Fibroblast of mammary gland (primary cell): ENCODE results near the gene MED31.

ENCODE experiments used
- DNase-seq: peaks from one replicate; pipeline ENCODE4 v3.0.0-alpha.2; 2010; ENCODE audit warnings: low read depth
- H3K4me3 ChIP-seq: 2 replicates; pipeline ENCODE4 v1.5.1; 2011; ENCODE audit warnings: low read depth, mild to moderate bottlenecking, low read length, moderate library complexity; ENCODE audit not compliant: control insufficient read depth
- TF ChIP-seq, protein P1 (sequence below): conservative IDR thresholded peaks from 2 replicates; pipeline ENCODE4 v1.5.1; 2011; ENCODE audit warnings: low read depth, low read length, inconsistent platforms; ENCODE audit not compliant: control insufficient read depth, insufficient read depth

The MED31 gene

GRCh38 chr17:6642592-6642991 lies 8.8 kb downstream of the MED31 start:
- peak; percentile 28 for DNase-seq
- TF ChIP-seq, protein P1, sequence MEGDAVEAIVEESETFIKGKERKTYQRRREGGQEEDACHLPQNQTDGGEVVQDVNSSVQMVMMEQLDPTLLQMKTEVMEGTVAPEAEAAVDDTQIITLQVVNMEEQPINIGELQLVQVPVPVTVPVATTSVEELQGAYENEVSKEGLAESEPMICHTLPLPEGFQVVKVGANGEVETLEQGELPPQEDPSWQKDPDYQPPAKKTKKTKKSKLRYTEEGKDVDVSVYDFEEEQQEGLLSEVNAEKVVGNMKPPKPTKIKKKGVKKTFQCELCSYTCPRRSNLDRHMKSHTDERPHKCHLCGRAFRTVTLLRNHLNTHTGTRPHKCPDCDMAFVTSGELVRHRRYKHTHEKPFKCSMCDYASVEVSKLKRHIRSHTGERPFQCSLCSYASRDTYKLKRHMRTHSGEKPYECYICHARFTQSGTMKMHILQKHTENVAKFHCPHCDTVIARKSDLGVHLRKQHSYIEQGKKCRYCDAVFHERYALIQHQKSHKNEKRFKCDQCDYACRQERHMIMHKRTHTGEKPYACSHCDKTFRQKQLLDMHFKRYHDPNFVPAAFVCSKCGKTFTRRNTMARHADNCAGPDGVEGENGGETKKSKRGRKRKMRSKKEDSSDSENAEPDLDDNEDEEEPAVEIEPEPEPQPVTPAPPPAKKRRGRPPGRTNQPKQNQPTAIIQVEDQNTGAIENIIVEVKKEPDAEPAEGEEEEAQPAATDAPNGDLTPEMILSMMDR = no peak
- H3K4me3 ChIP-seq = no peak overlapping the region

DNA sequence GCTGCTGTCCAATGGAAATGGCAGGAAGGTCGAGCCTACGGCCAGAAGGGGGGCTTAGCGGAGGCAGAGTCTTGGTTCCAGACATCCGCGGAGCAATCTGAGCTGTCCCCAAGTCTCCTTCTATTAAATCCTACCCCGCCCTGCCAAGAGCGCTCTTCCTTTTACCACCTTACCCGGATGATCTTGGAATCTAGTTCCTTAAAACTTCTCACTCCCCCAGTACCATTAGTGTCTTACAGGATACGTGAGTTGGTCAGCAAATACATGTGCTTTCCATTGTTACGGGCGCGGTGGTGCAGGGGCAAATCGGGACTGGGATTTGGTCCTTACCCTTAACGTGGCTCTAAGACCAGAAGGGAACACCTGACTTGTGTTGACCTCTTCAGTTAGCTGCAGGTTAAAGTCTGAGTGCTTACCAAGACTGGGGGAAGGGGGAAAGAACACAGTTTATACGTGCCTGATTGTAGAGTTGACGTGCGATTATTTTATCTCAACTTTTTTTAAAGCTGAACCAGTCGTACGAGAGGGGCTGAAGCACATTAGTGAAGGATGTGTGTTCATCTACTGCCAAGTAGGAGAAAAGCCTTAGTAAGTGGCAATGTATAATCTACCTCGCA lies 10.1 kb downstream of the MED31 start:
- TF ChIP-seq, protein P1 = no peak
- DNase-seq = peak; percentile 38
- peak overlapping the region; percentile 94 for H3K4me3 ChIP-seq

DNA sequence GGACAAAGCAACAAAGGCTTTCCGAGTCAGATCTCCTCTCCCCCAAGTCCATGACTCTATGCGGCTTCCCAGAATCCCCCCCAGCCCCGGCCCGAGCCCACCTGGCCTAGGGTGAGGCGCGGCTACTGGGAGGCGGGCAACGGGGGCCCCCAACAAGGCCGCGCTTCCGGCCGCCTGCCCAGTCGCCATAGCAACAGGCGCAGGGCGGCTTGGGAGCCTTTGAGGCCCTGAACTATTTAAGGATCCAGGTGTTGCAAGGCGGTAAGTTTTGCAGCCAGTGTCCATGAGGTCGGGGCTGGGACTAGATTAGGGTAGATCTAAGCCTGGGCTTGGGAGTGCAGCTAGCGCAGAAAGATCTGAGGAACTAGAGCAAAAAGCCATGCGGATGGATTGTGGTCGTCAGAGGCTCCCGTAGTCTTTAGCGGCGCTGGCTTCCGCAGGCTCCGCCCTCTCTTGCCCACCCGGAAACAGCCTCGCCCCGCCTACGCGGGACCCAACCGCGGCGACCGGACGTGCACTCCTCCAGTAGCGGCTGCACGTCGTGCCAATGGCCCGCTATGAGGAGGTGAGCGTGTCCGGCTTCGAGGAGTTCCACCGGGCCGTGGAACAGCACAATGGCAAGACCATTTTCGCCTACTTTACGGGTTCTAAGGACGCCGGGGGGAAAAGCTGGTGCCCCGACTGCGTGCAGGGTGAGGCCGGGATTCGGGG lies 10.7 kb downstream of the MED31 start, which contains the start of the genes KIAA0753 and TXNDC17:
TSS of gene KIAA0753 (minus strand) at position 176 of the 711 bp plus-strand sequence. CDS start 5,608 bp downstream, outside the sequence.
TSS of gene TXNDC17 (plus strand) at position 525 of the 711 bp plus-strand sequence. CDS start at position 548, 23 bp downstream.
- H3K4me3 ChIP-seq = peak within 1 kb of the TSS; percentile 94
- TF ChIP-seq, protein P1 = no peak
- DNase-seq = peak; percentile 87

DNA sequence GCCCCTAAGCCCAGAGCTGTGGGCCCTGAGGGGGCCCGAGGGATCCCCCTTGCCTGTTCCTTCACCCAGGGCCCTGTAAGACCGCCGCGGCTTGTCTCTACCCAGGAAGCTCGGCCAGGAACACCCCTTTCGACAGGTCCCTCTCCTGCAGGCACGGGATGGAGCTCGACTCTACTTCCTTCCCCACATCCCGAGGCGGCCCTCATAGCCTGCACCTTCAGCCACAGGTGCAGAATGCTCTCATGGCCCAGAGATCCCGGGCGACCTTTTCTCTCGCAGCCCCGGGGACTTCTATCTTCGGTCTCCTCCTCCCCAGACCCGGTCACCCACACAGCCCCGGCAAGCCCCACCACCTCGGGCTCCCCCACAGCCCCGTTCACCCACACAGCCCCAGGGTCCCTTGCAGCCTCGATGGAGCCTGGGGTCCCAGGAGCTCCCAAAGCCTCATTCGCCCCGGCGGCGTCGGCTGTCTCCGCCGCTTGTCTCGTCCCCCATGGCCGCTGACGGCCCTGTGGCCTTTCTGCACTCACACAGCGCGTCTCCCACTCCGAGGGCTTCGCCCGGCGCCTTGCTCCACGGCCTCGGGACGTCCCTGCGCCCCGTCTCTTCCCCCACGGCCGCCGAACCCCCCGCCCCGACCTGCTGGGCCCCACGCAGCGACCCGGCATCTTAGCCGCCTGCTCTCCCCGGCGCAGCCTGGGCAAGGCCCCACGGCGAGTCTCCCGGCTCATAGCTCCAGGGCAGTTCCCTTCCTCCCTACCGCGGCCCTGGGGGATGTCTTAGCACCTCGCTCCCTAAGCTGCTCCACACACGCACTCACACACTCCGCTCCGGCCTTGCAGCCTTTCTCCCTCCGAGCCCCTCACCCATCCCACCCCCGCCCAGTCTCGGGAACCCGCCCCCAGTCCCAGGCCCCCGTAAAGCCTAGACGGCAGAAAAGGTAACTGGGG lies 11.5 kb downstream of the MED31 start:
- peak; percentile 28 for DNase-seq
- H3K4me3 ChIP-seq = peak overlapping the region; percentile 94
- TF ChIP-seq, protein P1 = no peak

DNA sequence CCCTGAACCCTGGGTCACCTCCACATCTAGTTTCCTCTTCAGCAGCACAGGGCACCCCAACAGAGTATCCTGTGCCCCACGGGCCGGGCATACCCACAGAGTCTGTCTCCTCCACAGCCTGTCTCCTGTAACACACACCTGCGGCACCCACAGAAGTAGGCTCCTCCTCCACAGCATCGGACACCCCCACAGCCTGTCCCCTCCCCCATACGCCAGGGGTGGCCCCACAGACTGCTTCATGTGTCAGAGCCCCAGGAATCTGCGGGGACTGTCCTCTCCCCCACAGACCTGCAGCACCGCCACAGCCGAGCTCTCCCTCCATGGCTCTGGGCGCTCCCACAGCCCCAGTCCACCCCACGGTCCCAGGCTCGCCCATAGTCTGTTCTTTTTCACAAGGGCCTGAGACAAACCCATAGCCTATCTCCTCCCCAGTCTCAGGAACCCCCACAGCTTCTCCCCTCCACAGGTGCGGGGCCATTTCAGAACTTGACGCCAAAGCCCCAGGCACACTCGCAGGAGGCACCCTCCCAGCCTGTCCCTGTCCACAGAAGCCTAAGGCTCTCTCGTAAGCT lies 12.3 kb downstream of the MED31 start:
- DNase-seq = no peak
- TF ChIP-seq, protein P1 = no peak

DNA sequence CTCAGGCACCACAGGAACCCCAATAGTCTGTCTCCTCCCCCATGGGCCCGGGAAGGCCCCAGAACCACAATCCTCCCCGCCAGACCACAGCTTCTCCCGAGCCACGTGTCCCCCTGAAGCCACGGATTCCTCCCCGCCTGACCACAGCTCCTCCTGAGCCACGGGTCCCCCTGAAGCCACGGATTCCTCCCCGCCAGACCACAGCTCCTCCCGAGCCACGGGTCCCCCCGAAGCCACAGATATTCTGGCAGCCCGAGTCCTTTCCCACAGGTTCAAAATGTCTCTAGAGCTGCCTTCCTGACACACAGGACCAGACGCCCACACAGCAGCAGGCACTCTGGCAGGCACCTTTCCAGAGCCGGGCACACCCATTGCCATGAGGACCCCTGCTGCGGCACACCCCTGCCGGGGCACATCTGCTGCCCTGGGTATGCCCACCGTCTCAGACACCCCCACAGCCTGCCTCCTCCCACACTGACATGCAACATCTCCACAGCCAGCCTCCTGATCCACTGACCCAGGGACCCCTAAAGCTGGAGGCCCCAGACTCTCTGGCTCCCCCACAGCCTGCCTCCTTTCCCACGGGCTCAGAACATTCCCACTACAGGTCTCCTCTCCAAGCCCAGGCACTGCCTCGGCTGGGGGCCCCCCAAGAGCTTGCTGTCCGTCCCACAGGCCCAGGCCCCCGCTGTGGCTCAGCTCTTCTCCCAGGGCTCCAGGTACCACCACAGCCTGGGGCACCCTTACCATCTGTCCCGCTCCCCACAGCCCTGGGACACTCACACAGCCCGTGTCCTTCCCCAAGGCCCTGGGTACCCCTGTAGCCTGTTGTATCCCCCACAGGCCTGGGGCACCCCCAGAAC lies 13.1 kb downstream of the MED31 start:
- no peak for DNase-seq
- TF ChIP-seq, protein P1 = no peak
- H3K4me3 ChIP-seq = no peak overlapping the region

More for the DNA sequence above, 12.3 kb downstream of the MED31 start:
- H3K4me3 ChIP-seq = peak overlapping the region; percentile 94
